Colonic mucosa (tissue), 4 donors: ENCODE results near the gene TMEM185B. TPM values are rescaled to one million over a fixed set of nuclear protein-coding genes. Genes with fewer than 3 reads are reported as not detected.

Experiments used
- DNase-seq: peaks from one replicate; pipeline ENCODE4 v3.0.0-alpha.2; 2020
- H3K27ac ChIP-seq: fragments of 200-600 bp; one replicate; pipeline ENCODE4 v1.8.0; 2021
- H3K27me3 ChIP-seq: fragments of 200-600 bp; one replicate; pipeline ENCODE4 v1.8.0; 2021
- H3K36me3 ChIP-seq: fragments of 200-600 bp; one replicate; pipeline ENCODE4 v1.8.0; 2021
- H3K4me1 ChIP-seq: fragments of 200-600 bp; one replicate; pipeline ENCODE4 v1.8.0; 2021; ENCODE audit warnings: mild to moderate bottlenecking
- H3K4me3 ChIP-seq: fragments of 200-600 bp; one replicate; pipeline ENCODE4 v1.8.0; 2021
- H3K9ac ChIP-seq, 2 donors: one replicate each; pipeline ENCODE4 v1.7.0; 2013; ENCODE audit warnings: control low read depth in 2 of 2, low read depth in 2 of 2, low read length in 2 of 2
- H3K9me3 ChIP-seq: fragments of 200-600 bp; one replicate; pipeline ENCODE4 v1.8.0; 2021
- intact Hi-C: fragments of 100-400 bp; cut with DNase I; formaldehyde crosslinking; loops from one replicate; pipeline ENCODE4 v1.14.1; 2022
- total RNA-seq, 2 donors: library from RNA; stranded (reverse); fragmentation: NEBNext Ultra II Directional in 1 of 2; extraction: Animal tissue kit (Norgen Biotek cat#: 25700) in 1 of 2; gene quantifications; one replicate each; pipeline ENCODE4 v1.2.1, GENCODE V29; 2021
- TF ChIP-seq, protein P1 (sequence below): fragments of 200-600 bp; IDR thresholded peaks from one replicate; pipeline ENCODE4 v1.8.0; 2022; ENCODE audit warnings: antibody characterized with exemption, mild to moderate bottlenecking
- donor health status: healthy.
- donor health status: DM: no; HTN: no; CAD: no.
- donor health status: DM: no; HTN: no; CAD: no.

TMEM185B gene
- total RNA-seq, 2 donors from 2014 or later = 14.4 to 16.5 TPM

DNA sequence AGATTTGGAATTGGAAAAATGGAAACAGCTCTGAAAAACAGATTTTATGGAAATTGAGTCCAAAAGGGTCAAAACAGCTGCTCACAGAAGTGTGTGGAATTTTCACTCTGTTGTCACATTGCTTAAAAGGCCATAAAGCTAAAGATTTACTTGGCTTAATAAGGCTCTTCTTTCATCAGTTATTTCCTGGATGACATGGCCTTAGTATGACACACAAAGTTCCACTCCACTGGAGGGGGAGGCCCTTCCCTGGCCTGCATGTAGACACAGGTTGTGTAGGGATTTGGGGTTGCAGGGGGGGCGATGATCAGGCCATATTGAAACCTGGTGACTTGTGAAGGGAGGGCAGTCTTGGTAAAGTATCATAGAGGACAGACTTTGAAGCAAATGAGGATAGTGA, 34.0 kb downstream of the TMEM185B start:
- no peak for DNase-seq
- H3K27me3 ChIP-seq = no peaks in the 10 kb centered on the region
- TF ChIP-seq, protein P1, sequence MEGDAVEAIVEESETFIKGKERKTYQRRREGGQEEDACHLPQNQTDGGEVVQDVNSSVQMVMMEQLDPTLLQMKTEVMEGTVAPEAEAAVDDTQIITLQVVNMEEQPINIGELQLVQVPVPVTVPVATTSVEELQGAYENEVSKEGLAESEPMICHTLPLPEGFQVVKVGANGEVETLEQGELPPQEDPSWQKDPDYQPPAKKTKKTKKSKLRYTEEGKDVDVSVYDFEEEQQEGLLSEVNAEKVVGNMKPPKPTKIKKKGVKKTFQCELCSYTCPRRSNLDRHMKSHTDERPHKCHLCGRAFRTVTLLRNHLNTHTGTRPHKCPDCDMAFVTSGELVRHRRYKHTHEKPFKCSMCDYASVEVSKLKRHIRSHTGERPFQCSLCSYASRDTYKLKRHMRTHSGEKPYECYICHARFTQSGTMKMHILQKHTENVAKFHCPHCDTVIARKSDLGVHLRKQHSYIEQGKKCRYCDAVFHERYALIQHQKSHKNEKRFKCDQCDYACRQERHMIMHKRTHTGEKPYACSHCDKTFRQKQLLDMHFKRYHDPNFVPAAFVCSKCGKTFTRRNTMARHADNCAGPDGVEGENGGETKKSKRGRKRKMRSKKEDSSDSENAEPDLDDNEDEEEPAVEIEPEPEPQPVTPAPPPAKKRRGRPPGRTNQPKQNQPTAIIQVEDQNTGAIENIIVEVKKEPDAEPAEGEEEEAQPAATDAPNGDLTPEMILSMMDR = no peak

DNA sequence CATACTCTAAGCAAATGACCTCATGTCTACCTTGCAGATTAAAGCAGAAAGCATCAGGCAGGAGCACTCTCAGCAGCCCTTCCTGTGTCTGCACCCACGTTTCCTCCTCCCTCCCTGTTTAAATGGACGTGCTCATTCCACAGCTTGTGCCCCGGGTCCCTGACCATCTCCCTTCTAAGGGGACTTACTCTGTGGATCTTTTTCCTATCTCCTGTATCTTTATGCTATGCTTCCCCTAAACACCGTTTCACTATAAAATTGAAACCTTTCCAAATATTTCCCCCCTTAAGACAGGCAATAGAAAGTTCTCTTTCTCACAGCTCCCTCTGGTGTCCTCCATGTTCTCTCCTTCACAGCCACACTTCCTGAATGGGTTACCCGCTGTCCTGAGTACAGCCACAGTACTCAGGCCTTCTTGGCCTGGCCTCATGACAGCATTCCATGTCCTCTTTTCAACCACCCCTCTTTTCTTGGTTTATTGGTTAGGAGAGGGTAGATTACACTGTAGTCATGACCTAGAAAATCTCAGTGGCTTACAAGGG, 41.1 kb downstream of the TMEM185B start:
- Histone ChIP-seq H3K9me3 (no peaks in the 10 kb centered on the region), H3K4me1 (no peaks in the 10 kb centered on the region), H3K27me3 (no peaks in the 10 kb centered on the region), H3K4me3 (no peak overlapping the region), H3K36me3 (no peaks in the 10 kb centered on the region), H3K27ac (no peak overlapping the region), H3K9ac (no peak overlapping the region)
- TF ChIP-seq, protein P1 = no peak
- DNase-seq = no peak
- intact Hi-C loops = loop anchor here (5.0 kb wide), 1 partner anchor 430 kb away; no protein-coding TSS in a partner anchor

More for the DNA sequence above, 34.0 kb downstream of the TMEM185B start:
- no peaks in the 10 kb centered on the region for H3K4me1 ChIP-seq
- H3K4me3 ChIP-seq = no peak overlapping the region
- H3K27ac ChIP-seq = no peak overlapping the region
- H3K36me3 ChIP-seq = no peaks in the 10 kb centered on the region
- H3K9me3 ChIP-seq = no peaks in the 10 kb centered on the region
- H3K9ac ChIP-seq = no peak overlapping the region
- intact Hi-C loops = no loop called here

DNA sequence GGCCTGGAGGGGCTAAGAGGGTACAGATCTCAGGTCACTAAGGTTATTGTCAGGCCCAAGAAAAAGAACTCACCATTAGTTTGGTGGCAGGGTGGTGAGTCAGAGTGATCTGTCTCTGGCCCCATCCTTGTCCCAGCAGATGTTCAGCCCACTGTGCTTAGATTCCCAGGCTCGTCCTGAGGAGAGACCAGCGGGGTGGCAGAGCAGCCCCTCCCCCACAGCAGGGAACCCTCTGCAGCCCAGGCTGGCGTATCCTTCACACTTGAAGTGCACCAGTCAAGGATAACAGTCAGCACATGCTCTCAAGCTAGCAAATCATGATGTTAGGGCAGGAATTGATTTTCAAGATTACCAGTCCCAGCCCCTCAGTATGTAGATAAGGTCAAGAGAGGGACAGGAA, 43.1 kb downstream of the TMEM185B start:
- Histone ChIP-seq H3K27ac (no peak overlapping the region), H3K4me1 (no peaks in the 10 kb centered on the region), H3K36me3 (no peaks in the 10 kb centered on the region), H3K27me3 (no peaks in the 10 kb centered on the region), H3K9ac (no peak overlapping the region), H3K9me3 (no peaks in the 10 kb centered on the region), H3K4me3 (no peak overlapping the region)
- DNase-seq = no peak
- intact Hi-C loops = loop anchor here (5.0 kb wide), 1 partner anchor 428 kb away; no protein-coding TSS in a partner anchor
- TF ChIP-seq, protein P1 = no peak

DNA sequence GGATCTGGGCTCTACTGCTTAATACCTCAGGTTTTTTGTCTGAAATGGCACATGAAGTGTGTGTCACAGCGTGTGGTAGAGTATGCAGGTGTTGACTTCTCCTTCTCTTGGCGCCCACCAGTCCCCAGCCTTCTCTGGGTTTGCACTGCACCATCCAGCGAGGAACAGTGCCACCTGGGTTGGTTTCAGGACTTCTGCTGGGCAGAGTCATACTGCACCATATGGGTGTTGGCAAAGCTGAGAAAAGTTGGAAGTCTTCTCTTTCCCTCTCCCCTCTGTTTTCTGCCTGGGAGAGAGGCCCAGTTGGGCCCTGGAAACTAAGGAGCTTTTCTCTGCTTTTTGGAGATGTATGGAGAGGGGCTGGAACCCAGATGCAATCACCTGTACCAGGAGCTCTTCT, 43.8 kb downstream of the TMEM185B start:
- intact Hi-C loops = loop anchor here (5.0 kb wide), 1 partner anchor 357 kb away; no protein-coding TSS in a partner anchor
- no peaks in the 10 kb centered on the region for H3K9me3 ChIP-seq
- no peaks in the 10 kb centered on the region for H3K27me3 ChIP-seq
- TF ChIP-seq, protein P1 = no peak
- no peak for DNase-seq
- no peaks in the 10 kb centered on the region for H3K4me1 ChIP-seq
- H3K36me3 ChIP-seq = no peaks in the 10 kb centered on the region
- H3K4me3 ChIP-seq = no peak overlapping the region
- H3K27ac ChIP-seq = no peak overlapping the region
- no peak overlapping the region for H3K9ac ChIP-seq

DNA sequence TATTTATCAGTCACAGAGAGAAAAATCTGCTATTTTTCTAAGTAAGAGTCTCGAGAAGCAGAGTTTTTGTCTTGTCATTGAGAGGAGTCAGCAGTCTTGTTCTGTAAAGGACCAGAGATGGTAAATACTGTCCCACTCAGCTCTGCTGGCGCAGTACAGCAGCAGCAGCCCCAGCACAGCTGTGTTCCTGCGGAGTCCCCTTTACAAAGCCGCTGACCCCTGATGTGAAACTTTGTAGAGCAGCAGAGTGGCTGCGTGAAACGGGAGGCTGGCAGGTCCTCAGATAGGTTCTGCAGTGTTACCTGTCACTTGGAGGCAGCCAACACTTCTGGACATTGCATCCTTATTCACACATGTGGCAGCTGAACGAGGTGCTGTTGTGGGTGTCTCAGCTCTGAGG, 45.2 kb downstream of the TMEM185B start:
- TF ChIP-seq, protein P1 = no peak
- no peak overlapping the region for H3K27ac ChIP-seq
- DNase-seq = no peak
- H3K9ac ChIP-seq = no peak overlapping the region
- no peaks in the 10 kb centered on the region for H3K27me3 ChIP-seq
- H3K4me1 ChIP-seq = no peaks in the 10 kb centered on the region
- no peaks in the 10 kb centered on the region for H3K9me3 ChIP-seq
- H3K4me3 ChIP-seq = no peak overlapping the region
- intact Hi-C loops = loop anchor here (5.0 kb wide), 1 partner anchor 356 kb away; no protein-coding TSS in a partner anchor
- no peaks in the 10 kb centered on the region for H3K36me3 ChIP-seq
